HG02623 (cell line): ENCODE measurements around the gene CASZ1.

Source experiments
- ATAC-seq: cut with Tn5 transposase; IDR thresholded peaks from one replicate; pipeline ENCODE4 v1.9.1; 2021; ENCODE audit warnings: moderate library complexity; ENCODE audit not compliant: unreplicated experiment

The CASZ1 gene, protein sequence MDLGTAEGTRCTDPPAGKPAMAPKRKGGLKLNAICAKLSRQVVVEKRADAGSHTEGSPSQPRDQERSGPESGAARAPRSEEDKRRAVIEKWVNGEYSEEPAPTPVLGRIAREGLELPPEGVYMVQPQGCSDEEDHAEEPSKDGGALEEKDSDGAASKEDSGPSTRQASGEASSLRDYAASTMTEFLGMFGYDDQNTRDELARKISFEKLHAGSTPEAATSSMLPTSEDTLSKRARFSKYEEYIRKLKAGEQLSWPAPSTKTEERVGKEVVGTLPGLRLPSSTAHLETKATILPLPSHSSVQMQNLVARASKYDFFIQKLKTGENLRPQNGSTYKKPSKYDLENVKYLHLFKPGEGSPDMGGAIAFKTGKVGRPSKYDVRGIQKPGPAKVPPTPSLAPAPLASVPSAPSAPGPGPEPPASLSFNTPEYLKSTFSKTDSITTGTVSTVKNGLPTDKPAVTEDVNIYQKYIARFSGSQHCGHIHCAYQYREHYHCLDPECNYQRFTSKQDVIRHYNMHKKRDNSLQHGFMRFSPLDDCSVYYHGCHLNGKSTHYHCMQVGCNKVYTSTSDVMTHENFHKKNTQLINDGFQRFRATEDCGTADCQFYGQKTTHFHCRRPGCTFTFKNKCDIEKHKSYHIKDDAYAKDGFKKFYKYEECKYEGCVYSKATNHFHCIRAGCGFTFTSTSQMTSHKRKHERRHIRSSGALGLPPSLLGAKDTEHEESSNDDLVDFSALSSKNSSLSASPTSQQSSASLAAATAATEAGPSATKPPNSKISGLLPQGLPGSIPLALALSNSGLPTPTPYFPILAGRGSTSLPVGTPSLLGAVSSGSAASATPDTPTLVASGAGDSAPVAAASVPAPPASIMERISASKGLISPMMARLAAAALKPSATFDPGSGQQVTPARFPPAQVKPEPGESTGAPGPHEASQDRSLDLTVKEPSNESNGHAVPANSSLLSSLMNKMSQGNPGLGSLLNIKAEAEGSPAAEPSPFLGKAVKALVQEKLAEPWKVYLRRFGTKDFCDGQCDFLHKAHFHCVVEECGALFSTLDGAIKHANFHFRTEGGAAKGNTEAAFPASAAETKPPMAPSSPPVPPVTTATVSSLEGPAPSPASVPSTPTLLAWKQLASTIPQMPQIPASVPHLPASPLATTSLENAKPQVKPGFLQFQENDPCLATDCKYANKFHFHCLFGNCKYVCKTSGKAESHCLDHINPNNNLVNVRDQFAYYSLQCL (N-terminal part only)

GRCh38 chr1:10796029-10796944, at the start of gene CASZ1:
Gene CASZ1, minus strand, starts transcription at chr1:10796646. Its CDS starts 102,757 bp downstream, at chr1:10693889.
- no peak for ATAC-seq

- no peak for ATAC-seq
These were observed 47.3 kb upstream of the CASZ1 start for GRCh38 chr1:10843697-10844096.

GRCh38 chr1:10841118-10841517, 44.7 kb upstream of the CASZ1 start:
- ATAC-seq: no peak

GRCh38 chr1:10839188-10839770, 42.8 kb upstream of the CASZ1 start:
- no peak for ATAC-seq

DNA sequence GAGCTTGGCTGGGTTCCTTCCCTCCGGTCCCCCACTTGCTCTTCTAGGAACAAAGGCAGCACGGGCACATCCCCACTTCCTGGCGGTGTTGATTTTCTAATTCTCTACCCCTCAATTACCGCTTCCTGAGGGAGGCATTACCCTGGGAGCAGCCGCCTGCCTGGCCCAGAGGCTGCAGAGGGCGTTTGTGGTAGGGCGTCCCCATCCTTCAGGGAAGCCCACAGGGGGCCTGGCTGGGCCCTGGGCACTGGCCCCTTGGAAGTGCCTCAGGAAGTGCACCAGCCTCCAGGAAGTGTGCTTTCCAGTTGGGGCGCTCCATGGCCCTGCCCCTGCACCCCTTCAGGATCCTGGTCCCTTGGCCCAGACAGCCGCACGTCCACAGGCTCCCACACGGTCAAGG, 42.1 kb upstream of the CASZ1 start:
- ATAC-seq: no peak

DNA sequence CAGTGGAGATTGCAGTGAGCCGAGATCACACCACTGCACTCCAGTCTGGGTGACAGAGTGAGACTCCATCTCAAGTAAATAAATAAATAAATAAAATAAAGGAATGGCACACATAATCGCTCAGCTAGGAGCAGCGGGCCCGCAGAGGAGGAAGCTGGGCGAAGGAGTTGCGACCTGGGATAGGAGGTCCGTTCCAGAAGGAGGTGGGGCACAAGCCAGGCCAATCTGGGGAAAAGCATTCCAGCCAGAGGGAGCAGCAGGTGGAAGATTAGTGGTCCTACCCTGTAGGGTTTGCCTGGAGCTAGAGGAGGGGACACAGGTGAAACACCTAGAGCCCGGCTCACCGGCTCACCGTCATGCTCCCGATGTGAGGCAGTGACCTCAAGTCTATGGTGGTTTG, 40.3 kb upstream of the CASZ1 start:
- ATAC-seq: no peak

DNA sequence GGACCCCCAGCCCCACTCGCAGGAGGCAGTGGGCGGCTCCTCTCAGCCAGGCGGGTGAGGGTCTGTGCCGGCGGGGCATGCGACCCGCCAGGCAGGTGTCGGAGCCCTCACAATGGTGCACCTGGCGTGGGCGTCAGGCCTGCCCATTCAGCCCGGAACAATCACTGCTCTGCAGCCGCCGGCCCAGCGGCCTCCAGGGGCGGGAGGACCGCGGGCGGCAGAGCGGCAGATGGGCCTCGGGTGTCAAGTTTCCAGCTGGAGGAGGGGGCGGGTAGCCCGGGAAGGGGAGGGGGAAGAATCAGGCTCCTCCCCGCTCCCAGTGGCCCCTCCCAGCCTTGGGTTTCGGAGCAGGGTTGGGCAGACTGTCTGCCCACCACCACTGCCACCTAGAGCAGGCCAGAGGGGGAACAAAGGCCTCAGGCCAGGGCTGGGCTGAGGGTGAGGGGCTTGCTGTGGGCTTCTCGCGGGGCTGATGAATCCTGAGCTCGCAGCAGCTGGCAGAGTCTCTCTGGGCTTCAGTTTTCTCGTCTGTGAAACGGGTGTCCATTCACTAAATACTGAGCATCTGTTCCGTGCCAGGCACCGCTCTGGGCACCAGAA, 39.5 kb upstream of the CASZ1 start:
- no peak for ATAC-seq

- ATAC-seq: no peak
These were observed 39.0 kb upstream of the CASZ1 start for GRCh38 chr1:10835421-10835820.

GRCh38 chr1:10834770-10835412, 38.4 kb upstream of the CASZ1 start:
- no peak for ATAC-seq

GRCh38 chr1:10833630-10834557, 37.4 kb upstream of the CASZ1 start:
- no peak for ATAC-seq

DNA sequence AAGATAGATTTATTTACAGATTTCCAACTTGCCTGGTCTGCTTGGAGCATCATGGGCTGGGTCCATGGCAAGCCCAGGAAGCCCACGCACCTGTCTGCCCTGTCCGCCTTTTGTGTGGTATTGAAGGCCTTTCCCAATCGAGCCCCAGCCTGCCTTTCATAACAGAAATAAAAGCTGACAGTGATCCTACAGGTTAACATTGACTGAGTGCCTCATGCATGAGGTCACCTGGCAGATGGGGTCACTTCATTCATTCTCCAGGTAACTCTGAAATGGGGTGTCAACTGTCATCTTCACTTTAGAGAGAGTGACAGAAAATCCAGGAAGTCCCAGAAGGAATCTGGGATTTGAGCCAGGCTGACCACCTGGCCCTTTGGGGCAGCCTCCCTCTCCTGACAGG, 36.3 kb upstream of the CASZ1 start:
- ATAC-seq: no peak

GRCh38 chr1:10830961-10831668, 34.7 kb upstream of the CASZ1 start:
- no peak for ATAC-seq

DNA sequence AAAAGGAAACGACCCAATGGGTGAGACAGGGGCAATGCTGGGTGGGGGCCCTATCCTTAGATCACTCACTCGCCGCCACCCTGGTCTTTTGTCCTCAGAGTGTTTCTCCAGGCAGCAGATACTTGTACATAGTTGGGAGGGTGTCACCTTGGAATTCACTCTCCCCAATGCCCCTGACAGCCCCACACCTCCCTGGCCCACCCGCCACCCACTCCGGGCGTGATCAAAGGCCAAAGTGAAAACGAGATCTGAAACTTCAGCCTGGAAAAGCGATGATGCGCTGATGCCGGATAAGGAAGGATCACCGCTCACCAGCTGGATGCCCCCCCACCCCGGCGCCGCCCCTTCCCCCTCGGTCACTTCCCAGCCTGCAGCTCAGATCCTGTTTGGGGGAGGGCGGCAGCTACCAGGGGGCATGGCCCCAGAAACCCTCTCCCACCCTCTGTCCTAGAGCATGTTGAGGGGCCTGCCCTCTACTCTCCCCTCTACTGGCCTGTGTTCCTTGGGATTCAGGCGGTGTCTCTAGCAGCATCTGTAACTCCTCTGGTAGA, 33.6 kb upstream of the CASZ1 start:
- ATAC-seq: no peak

GRCh38 chr1:10829067-10829818, 32.8 kb upstream of the CASZ1 start:
- no peak for ATAC-seq

- no peak for ATAC-seq
These were observed 31.2 kb upstream of the CASZ1 start for GRCh38 chr1:10827377-10828333.
